ENCODE data around the gene AKAP9.

- TF ChIP-seq POLR2AphosphoS5 (IDR thresholded peaks at IDR 0.05; ENCODE audit: low read depth) (no peak), CTCF (IDR thresholded peaks at IDR 0.05; ENCODE audit: insufficient read depth, low read length) (no peak), REST (IDR thresholded peaks at IDR 0.05; ENCODE audit: insufficient replicate concordance, low read depth) (no peak), GABPA (IDR thresholded peaks at IDR 0.05; ENCODE audit: low read depth) (no peak), SPI1 (IDR thresholded peaks at IDR 0.05; ENCODE audit: borderline replicate concordance, low read depth) (no peak)
These were observed 788 bp downstream of the AKAP9 start for GRCh38 chr7:91941450-91941849.

All from HL-60 (cell line).